HEK293 (cell line): ENCODE data around the gene TSPAN17.
A peak's percentile ranks its signal among the peaks of the same experiment; 100 is the strongest.

Experiments used
- ATF2 ChIP-seq: fragments of 450-650 bp; formaldehyde crosslinking; IDR thresholded peaks from 2 replicates; pipeline ENCODE4 v1.5.1; 2016; ENCODE audit warnings: missing biosample characterization, missing genetic modification characterization, low read depth
- BCL11B ChIP-seq: fragments of 450-650 bp; formaldehyde crosslinking; IDR thresholded peaks from 2 replicates; pipeline ENCODE4 v1.5.1; 2016; ENCODE audit warnings: low read depth, missing biosample characterization, missing genetic modification characterization
- GFI1B ChIP-seq: fragments of 450-650 bp; formaldehyde crosslinking; IDR thresholded peaks from 2 replicates; pipeline ENCODE4 v1.5.1; 2016; ENCODE audit warnings: missing biosample characterization, missing genetic modification characterization
- PRDM4 ChIP-seq: fragments of 450-650 bp; formaldehyde crosslinking; IDR thresholded peaks from 2 replicates; pipeline ENCODE4 v1.5.1; 2017; ENCODE audit warnings: missing biosample characterization, missing genetic modification characterization
- RBAK ChIP-seq: fragments of 450-650 bp; formaldehyde crosslinking; IDR thresholded peaks from 2 replicates; pipeline ENCODE4 v1.5.1; 2016; ENCODE audit warnings: missing biosample characterization, missing genetic modification characterization
- ZBTB48 ChIP-seq: fragments of 450-650 bp; formaldehyde crosslinking; IDR thresholded peaks from 2 replicates; pipeline ENCODE4 v1.5.1; 2016; ENCODE audit warnings: missing biosample characterization, missing genetic modification characterization
- ZEB2 ChIP-seq: fragments of 450-650 bp; formaldehyde crosslinking; IDR thresholded peaks from 2 replicates; pipeline ENCODE4 v1.5.1; 2016; ENCODE audit warnings: missing biosample characterization, missing genetic modification characterization
- ZNF146 ChIP-seq: fragments of 450-650 bp; formaldehyde crosslinking; IDR thresholded peaks from 2 replicates; pipeline ENCODE4 v1.5.1; 2016; ENCODE audit warnings: missing biosample characterization, missing genetic modification characterization
- ZNF274 ChIP-seq, 2 experiments: fragments of 200-500 bp in 1 of 2; fragments of 450-650 bp in 1 of 2; sonication (Bioruptor generic) in 1 of 2; formaldehyde crosslinking in 1 of 2; IDR thresholded peaks; 2 replicates each; pipeline versions ENCODE4 v1.5.1 to v1.6.1; 2014 to 2016; ENCODE audit warnings: borderline replicate concordance in 1 of 2, inconsistent platforms in 1 of 2, low read length in 1 of 2, missing biosample characterization in 1 of 2, missing genetic modification characterization in 1 of 2
- ZNF302 ChIP-seq: fragments of 450-650 bp; formaldehyde crosslinking; IDR thresholded peaks from 2 replicates; pipeline ENCODE4 v1.5.1; 2016; ENCODE audit warnings: missing biosample characterization, missing genetic modification characterization, low read depth
- ZNF433 ChIP-seq: fragments of 450-650 bp; formaldehyde crosslinking; IDR thresholded peaks from 2 replicates; pipeline ENCODE4 v1.5.1; 2016; ENCODE audit warnings: missing biosample characterization, missing genetic modification characterization, low read depth
- ZNF548 ChIP-seq: fragments of 450-650 bp; formaldehyde crosslinking; IDR thresholded peaks from 2 replicates; pipeline ENCODE4 v1.5.1; 2016; ENCODE audit warnings: missing biosample characterization, missing genetic modification characterization
- ZNF555 ChIP-seq: fragments of 450-650 bp; formaldehyde crosslinking; conservative IDR thresholded peaks from 2 replicates; pipeline ENCODE4 v1.5.1; 2017; ENCODE audit warnings: missing biosample characterization, mild to moderate bottlenecking, missing genetic modification characterization, inconsistent platforms
- ZNF558 ChIP-seq: fragments of 450-650 bp; formaldehyde crosslinking; IDR thresholded peaks from 2 replicates; pipeline ENCODE4 v1.5.1; 2016; ENCODE audit warnings: missing biosample characterization, missing genetic modification characterization
- ZNF707 ChIP-seq: fragments of 450-650 bp; formaldehyde crosslinking; IDR thresholded peaks from 2 replicates; pipeline ENCODE4 v1.5.1; 2016; ENCODE audit warnings: missing biosample characterization, missing genetic modification characterization
- ZNF747 ChIP-seq: fragments of 450-650 bp; formaldehyde crosslinking; IDR thresholded peaks from 2 replicates; pipeline ENCODE4 v1.5.1; 2016; ENCODE audit warnings: missing biosample characterization, missing genetic modification characterization
- ZNF791 ChIP-seq: fragments of 450-650 bp; formaldehyde crosslinking; IDR thresholded peaks from 2 replicates; pipeline ENCODE4 v1.5.1; 2016; ENCODE audit warnings: missing biosample characterization, missing genetic modification characterization
- ZNF837 ChIP-seq: fragments of 450-650 bp; formaldehyde crosslinking; IDR thresholded peaks from 2 replicates; pipeline ENCODE4 v1.5.1; 2016; ENCODE audit warnings: missing biosample characterization, missing genetic modification characterization
- TF ChIP-seq, protein P1 (sequence below): fragments of 450-650 bp; formaldehyde crosslinking; IDR thresholded peaks from 2 replicates; pipeline ENCODE4 v1.5.1; 2016; ENCODE audit warnings: missing biosample characterization, missing genetic modification characterization
- TF ChIP-seq, protein P2 (sequence below): fragments of 450-650 bp; formaldehyde crosslinking; IDR thresholded peaks from 2 replicates; pipeline ENCODE4 v1.5.1; 2017; ENCODE audit warnings: missing biosample characterization, missing genetic modification characterization
- TF ChIP-seq, protein P3 (sequence below): fragments of 450-650 bp; formaldehyde crosslinking; IDR thresholded peaks from 2 replicates; pipeline ENCODE4 v1.5.1; 2016; ENCODE audit warnings: missing biosample characterization, missing genetic modification characterization
- TF ChIP-seq, protein P4 (sequence below): fragments of 450-650 bp; formaldehyde crosslinking; IDR thresholded peaks from 2 replicates; pipeline ENCODE4 v1.5.1; 2016; ENCODE audit warnings: missing biosample characterization, missing genetic modification characterization
- TF ChIP-seq, protein P5 (sequence below): fragments of 450-650 bp; formaldehyde crosslinking; IDR thresholded peaks from 2 replicates; pipeline ENCODE4 v1.5.1; 2016; ENCODE audit warnings: missing biosample characterization, missing genetic modification characterization
- TF ChIP-seq, protein P6 (sequence below): fragments of 450-650 bp; formaldehyde crosslinking; IDR thresholded peaks from 2 replicates; pipeline ENCODE4 v1.5.1; 2017; ENCODE audit warnings: missing biosample characterization, missing genetic modification characterization

Gene TSPAN17

DNA sequence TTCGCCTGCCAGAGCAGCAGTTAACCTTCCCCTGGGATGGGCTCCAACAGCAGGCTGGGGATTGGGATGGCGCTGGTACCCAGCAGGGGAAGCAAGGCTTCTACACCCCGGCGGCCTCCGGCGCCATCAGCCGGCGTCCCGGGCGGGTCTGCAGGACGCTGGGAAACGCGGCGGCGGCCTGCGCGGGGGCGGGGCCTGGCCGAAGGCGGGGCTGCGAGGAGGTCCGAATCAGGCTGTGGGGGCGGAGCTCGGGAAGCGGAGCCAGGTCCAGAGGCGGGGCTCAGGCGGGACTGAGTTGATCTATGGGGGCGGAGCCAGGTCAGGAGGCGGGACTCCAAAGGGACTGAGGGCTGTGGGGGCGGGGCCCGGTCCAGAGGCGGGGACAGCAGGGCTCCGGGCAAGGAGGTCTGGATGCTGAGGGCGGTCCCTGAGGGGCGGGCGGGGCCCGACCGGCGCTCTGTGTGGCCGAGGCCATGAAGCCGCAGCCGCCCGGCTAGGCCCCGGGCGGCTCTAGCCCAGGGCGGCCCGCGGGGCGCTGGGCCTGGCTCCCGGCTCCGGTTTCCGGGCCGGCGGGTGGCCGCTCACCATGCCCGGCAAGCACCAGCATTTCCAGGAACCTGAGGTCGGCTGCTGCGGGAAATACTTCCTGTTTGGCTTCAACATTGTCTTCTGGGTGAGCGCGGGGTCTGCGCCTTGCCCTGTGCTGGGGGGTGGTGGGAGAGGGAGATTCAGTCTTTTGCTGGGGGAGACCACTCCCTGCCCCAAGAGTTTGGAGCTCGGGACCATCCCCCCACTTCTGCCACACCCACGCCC, at the start of gene TSPAN17 (continued):
- TF ChIP-seq, protein P1, sequence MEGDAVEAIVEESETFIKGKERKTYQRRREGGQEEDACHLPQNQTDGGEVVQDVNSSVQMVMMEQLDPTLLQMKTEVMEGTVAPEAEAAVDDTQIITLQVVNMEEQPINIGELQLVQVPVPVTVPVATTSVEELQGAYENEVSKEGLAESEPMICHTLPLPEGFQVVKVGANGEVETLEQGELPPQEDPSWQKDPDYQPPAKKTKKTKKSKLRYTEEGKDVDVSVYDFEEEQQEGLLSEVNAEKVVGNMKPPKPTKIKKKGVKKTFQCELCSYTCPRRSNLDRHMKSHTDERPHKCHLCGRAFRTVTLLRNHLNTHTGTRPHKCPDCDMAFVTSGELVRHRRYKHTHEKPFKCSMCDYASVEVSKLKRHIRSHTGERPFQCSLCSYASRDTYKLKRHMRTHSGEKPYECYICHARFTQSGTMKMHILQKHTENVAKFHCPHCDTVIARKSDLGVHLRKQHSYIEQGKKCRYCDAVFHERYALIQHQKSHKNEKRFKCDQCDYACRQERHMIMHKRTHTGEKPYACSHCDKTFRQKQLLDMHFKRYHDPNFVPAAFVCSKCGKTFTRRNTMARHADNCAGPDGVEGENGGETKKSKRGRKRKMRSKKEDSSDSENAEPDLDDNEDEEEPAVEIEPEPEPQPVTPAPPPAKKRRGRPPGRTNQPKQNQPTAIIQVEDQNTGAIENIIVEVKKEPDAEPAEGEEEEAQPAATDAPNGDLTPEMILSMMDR (tag by site-specific recombination), result peak; percentile 39; the same call in 1 of the 2 replicates
- TF ChIP-seq, protein P2, sequence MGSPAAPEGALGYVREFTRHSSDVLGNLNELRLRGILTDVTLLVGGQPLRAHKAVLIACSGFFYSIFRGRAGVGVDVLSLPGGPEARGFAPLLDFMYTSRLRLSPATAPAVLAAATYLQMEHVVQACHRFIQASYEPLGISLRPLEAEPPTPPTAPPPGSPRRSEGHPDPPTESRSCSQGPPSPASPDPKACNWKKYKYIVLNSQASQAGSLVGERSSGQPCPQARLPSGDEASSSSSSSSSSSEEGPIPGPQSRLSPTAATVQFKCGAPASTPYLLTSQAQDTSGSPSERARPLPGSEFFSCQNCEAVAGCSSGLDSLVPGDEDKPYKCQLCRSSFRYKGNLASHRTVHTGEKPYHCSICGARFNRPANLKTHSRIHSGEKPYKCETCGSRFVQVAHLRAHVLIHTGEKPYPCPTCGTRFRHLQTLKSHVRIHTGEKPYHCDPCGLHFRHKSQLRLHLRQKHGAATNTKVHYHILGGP (tag by site-specific recombination), result no peak
- TF ChIP-seq, protein P3, sequence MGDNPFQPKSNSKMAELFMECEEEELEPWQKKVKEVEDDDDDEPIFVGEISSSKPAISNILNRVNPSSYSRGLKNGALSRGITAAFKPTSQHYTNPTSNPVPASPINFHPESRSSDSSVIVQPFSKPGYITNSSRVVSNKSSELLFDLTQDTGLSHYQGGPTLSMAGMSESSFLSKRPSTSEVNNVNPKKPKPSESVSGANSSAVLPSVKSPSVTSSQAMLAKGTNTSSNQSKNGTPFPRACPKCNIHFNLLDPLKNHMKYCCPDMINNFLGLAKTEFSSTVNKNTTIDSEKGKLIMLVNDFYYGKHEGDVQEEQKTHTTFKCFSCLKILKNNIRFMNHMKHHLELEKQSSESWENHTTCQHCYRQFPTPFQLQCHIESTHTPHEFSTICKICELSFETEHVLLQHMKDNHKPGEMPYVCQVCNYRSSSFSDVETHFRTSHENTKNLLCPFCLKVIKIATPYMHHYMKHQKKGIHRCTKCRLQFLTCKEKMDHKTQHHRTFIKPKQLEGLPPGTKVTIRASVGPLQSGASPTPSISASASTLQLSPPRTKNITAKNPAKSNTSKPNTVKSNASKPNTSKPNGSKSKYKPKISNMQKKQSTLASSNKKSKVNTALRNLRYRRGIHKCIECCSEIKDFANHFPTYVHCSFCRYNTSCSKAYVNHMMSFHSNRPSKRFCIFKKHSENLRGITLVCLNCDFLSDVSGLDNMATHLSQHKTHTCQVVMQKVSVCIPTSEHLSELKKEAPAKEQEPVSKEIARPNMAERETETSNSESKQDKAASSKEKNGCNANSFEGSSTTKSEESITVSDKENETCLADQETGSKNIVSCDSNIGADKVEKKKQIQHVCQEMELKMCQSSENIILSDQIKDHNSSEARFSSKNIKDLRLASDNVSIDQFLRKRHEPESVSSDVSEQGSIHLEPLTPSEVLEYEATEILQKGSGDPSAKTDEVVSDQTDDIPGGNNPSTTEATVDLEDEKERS (tag by site-specific recombination), result no peak
- TF ChIP-seq ZNF548 (tag by site-specific recombination), result no peak
- TF ChIP-seq ZNF146, result no peak
- TF ChIP-seq ZNF837 (tag by site-specific recombination), result no peak
- no peak for TF ChIP-seq ZNF558 (tag by site-specific recombination)
- TF ChIP-seq ZNF791 (tag by site-specific recombination), result no peak
- TF ChIP-seq, protein P4, sequence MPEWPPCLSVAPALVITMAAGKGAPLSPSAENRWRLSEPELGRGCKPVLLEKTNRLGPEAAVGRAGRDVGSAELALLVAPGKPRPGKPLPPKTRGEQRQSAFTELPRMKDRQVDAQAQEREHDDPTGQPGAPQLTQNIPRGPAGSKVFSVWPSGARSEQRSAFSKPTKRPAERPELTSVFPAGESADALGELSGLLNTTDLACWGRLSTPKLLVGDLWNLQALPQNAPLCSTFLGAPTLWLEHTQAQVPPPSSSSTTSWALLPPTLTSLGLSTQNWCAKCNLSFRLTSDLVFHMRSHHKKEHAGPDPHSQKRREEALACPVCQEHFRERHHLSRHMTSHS, result no peak
- TF ChIP-seq, protein P5, sequence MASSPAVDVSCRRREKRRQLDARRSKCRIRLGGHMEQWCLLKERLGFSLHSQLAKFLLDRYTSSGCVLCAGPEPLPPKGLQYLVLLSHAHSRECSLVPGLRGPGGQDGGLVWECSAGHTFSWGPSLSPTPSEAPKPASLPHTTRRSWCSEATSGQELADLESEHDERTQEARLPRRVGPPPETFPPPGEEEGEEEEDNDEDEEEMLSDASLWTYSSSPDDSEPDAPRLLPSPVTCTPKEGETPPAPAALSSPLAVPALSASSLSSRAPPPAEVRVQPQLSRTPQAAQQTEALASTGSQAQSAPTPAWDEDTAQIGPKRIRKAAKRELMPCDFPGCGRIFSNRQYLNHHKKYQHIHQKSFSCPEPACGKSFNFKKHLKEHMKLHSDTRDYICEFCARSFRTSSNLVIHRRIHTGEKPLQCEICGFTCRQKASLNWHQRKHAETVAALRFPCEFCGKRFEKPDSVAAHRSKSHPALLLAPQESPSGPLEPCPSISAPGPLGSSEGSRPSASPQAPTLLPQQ (tag by site-specific recombination), result no peak
- TF ChIP-seq ZNF274 (IDR thresholded peaks at IDR 0.05; ENCODE audit: low read length), result no peak
- no peak for TF ChIP-seq ZNF274 (tag by site-specific recombination; IDR thresholded peaks at IDR 0.05; ENCODE audit: borderline replicate concordance)
- TF ChIP-seq ZEB2 (tag by site-specific recombination), result no peak
- TF ChIP-seq ATF2 (tag by site-specific recombination), result no peak
- no peak for TF ChIP-seq ZNF433
- no peak for TF ChIP-seq ZNF747 (tag by site-specific recombination)
- TF ChIP-seq ZBTB48 (tag by site-specific recombination), result no peak; the same call in 1 of the 2 replicates
- no peak for TF ChIP-seq ZNF302
- no peak for TF ChIP-seq ZNF555
- no peak for TF ChIP-seq ZNF707 (tag by site-specific recombination)
- TF ChIP-seq RBAK (tag by site-specific recombination), result no peak
- TF ChIP-seq GFI1B (tag by site-specific recombination), result no peak
- TF ChIP-seq PRDM4 (tag by site-specific recombination), result no peak
- TF ChIP-seq BCL11B (tag by site-specific recombination), result no peak
- TF ChIP-seq, protein P6, sequence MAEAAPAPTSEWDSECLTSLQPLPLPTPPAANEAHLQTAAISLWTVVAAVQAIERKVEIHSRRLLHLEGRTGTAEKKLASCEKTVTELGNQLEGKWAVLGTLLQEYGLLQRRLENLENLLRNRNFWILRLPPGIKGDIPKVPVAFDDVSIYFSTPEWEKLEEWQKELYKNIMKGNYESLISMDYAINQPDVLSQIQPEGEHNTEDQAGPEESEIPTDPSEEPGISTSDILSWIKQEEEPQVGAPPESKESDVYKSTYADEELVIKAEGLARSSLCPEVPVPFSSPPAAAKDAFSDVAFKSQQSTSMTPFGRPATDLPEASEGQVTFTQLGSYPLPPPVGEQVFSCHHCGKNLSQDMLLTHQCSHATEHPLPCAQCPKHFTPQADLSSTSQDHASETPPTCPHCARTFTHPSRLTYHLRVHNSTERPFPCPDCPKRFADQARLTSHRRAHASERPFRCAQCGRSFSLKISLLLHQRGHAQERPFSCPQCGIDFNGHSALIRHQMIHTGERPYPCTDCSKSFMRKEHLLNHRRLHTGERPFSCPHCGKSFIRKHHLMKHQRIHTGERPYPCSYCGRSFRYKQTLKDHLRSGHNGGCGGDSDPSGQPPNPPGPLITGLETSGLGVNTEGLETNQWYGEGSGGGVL, result peak; percentile 54; the same call in 1 of the 2 replicates
